IMR-90 (cell line): ENCODE measurements around the gene ZFPL1. TPM values are rescaled to one million over a fixed set of nuclear protein-coding genes. Genes with fewer than 3 reads are reported as not detected.

ENCODE experiments used
- ATAC-seq: fragments of 200-7000 bp; cut with Tn5 transposase; 2 replicates; pipeline ENCODE4 v1.9.1; 2020; ENCODE audit warnings: low read depth, mild to moderate bottlenecking, moderate library complexity
- BruUV-seq: library from RNA; stranded (reverse); fragments of 400-500 nt; replicated peaks from 2 replicates; lab custom pipeline; 2021; lab: Mats Ljungman, UMichigan
- CTCF ChIA-PET: fragments of 300-600 bp; formaldehyde crosslinking; extraction: SDS; loops from one replicate; lab custom pipeline; 2021; ENCODE audit warnings: antibody characterized with exemption; lab: Yijun Ruan, JAX
- POLR2A ChIA-PET: fragments of 300-600 bp; sonication (Branson Sonifier 250); formaldehyde crosslinking; loops from one replicate; lab custom pipeline; 2022; ENCODE audit warnings: antibody characterized with exemption; ENCODE audit not compliant: unreplicated experiment; lab: Charles Lee
- DNase-seq: peaks from one replicate; pipeline ENCODE4 v3.0.0; 2013
- H2AFZ ChIP-seq: replicated peaks from 2 replicates; pipeline ENCODE3; 2013; ENCODE audit warnings: low read length, mild to moderate bottlenecking; ENCODE audit not compliant: poor library complexity
- H2AK5ac ChIP-seq: 2 replicates; pipeline ENCODE4 v1.6.1; 2013; ENCODE audit warnings: low read depth, low read length, inconsistent platforms
- H2AK9ac ChIP-seq: replicated peaks from 2 replicates; pipeline ENCODE3; 2013; ENCODE audit warnings: mild to moderate bottlenecking, low read depth, low read length, moderate library complexity; ENCODE audit not compliant: poor library complexity
- H2BK120ac ChIP-seq: 2 replicates; pipeline ENCODE4 v1.6.1; 2013; ENCODE audit warnings: low read depth, low read length, inconsistent platforms
- H2BK15ac ChIP-seq: 3 replicates; pipeline ENCODE4 v1.6.1; 2013; ENCODE audit warnings: low read depth, low read length, inconsistent platforms
- H2BK20ac ChIP-seq: 2 replicates; pipeline ENCODE4 v1.6.1; 2013; ENCODE audit warnings: low read depth, mild to moderate bottlenecking, inconsistent platforms, low read length, moderate library complexity
- H2BK5ac ChIP-seq: 2 replicates; pipeline ENCODE4 v1.6.1; 2013; ENCODE audit warnings: mild to moderate bottlenecking, low read depth, low read length, inconsistent platforms; ENCODE audit not compliant: poor library complexity, severe bottlenecking
- H3K14ac ChIP-seq: replicated peaks from 2 replicates; pipeline ENCODE4 v1.6.1; 2013; ENCODE audit warnings: low read depth, low read length, inconsistent platforms
- H3K18ac ChIP-seq: 2 replicates; pipeline ENCODE4 v1.6.1; 2013; ENCODE audit warnings: low read depth, low read length, control low read depth
- H3K23ac ChIP-seq: 2 replicates; pipeline ENCODE4 v1.6.1; 2013; ENCODE audit warnings: low read depth, low read length, inconsistent platforms
- H3K27ac ChIP-seq: 2 replicates; pipeline ENCODE4 v1.5.1; 2013; ENCODE audit warnings: mild to moderate bottlenecking, control low read depth, low read length; ENCODE audit not compliant: insufficient read depth
- H3K27me3 ChIP-seq: 2 replicates; pipeline ENCODE4 v1.6.1; 2013; ENCODE audit warnings: low read length; ENCODE audit not compliant: control insufficient read depth, insufficient read depth
- H3K36me3 ChIP-seq: 2 replicates; pipeline ENCODE4 v1.6.1; 2013; ENCODE audit warnings: low read length, mixed read lengths; ENCODE audit not compliant: control insufficient read depth, insufficient read depth
- H3K4ac ChIP-seq: 2 replicates; pipeline ENCODE4 v1.6.1; 2013; ENCODE audit warnings: low read depth, low read length, inconsistent platforms
- H3K4me1 ChIP-seq: 2 replicates; pipeline ENCODE4 v1.6.1; 2013; ENCODE audit warnings: low read length, mixed read lengths; ENCODE audit not compliant: control insufficient read depth, insufficient read depth
- H3K4me2 ChIP-seq: 2 replicates; pipeline ENCODE4 v1.6.1; 2013; ENCODE audit warnings: low read depth, mild to moderate bottlenecking, control low read depth, low read length, moderate library complexity
- H3K4me3 ChIP-seq: 2 replicates; pipeline ENCODE4 v1.5.1; 2013; ENCODE audit warnings: low read depth, mild to moderate bottlenecking, control low read depth, low read length, moderate library complexity; ENCODE audit not compliant: insufficient read depth
- H3K56ac ChIP-seq: 2 replicates; pipeline ENCODE4 v1.6.1; 2013; ENCODE audit warnings: low read length, inconsistent platforms; ENCODE audit not compliant: insufficient read depth; ENCODE audit errors: extremely low read depth
- H3K79me1 ChIP-seq, 2 experiments: 2 replicates each; pipeline ENCODE4 v1.6.1; 2013; ENCODE audit warnings: low read length in 2 of 2, inconsistent platforms in 1 of 2, low read depth in 1 of 2
- H3K9ac ChIP-seq: 2 replicates; pipeline ENCODE4 v1.6.1; 2013; ENCODE audit warnings: low read depth, low read length, control low read depth
- H3K9me1 ChIP-seq: 2 replicates; pipeline ENCODE4 v1.6.1; 2013; ENCODE audit warnings: low read length, inconsistent platforms; ENCODE audit not compliant: insufficient read depth
- H3K9me3 ChIP-seq: 2 replicates; pipeline ENCODE4 v1.6.1; 2013; ENCODE audit warnings: low read length; ENCODE audit not compliant: control insufficient read depth, insufficient read depth
- H4K20me1 ChIP-seq: 2 replicates; pipeline ENCODE4 v1.6.1; 2013; ENCODE audit warnings: low read length, inconsistent platforms; ENCODE audit not compliant: insufficient read depth
- H4K5ac ChIP-seq: 2 replicates; pipeline ENCODE4 v1.6.1; 2013; ENCODE audit warnings: mild to moderate bottlenecking, low read depth, low read length, control low read depth
- H4K8ac ChIP-seq, 2 experiments: 2 replicates each; pipeline ENCODE4 v1.6.1; 2013; ENCODE audit warnings: low read depth in 2 of 2, low read length in 2 of 2, control low read depth in 1 of 2, inconsistent platforms in 1 of 2
- H4K91ac ChIP-seq: 2 replicates; pipeline ENCODE4 v1.6.1; 2013; ENCODE audit warnings: low read depth, low read length, inconsistent platforms; ENCODE audit not compliant: insufficient read depth
- BHLHE40 ChIP-seq: fragments of 150-350 bp; IDR thresholded peaks from 2 replicates; pipeline ENCODE4 v1.6.1; 2016; ENCODE audit warnings: mild to moderate bottlenecking, low read depth, low read length
- CEBPB ChIP-seq: IDR thresholded peaks from 2 replicates; pipeline ENCODE4 v1.6.1; 2012; ENCODE audit warnings: low read depth, low read length, improper control_type of control experiment
- MAFK ChIP-seq: IDR thresholded peaks from 2 replicates; pipeline ENCODE4 v1.6.1; 2012; ENCODE audit warnings: low read depth, low read length, improper control_type of control experiment
- MAZ ChIP-seq: IDR thresholded peaks from 2 replicates; pipeline ENCODE4 v1.6.1; 2012; ENCODE audit warnings: low read depth, mild to moderate bottlenecking, low read length, improper control_type of control experiment, moderate library complexity, borderline replicate concordance
- MXI1 ChIP-seq: IDR thresholded peaks from 2 replicates; pipeline ENCODE4 v1.6.1; 2012; ENCODE audit warnings: low read depth, mild to moderate bottlenecking, low read length, moderate library complexity, borderline replicate concordance
- POLR2A ChIP-seq: IDR thresholded peaks from 2 replicates; pipeline ENCODE4 v1.6.1; 2012; ENCODE audit warnings: mild to moderate bottlenecking, low read depth, low read length
- RAD21 ChIP-seq: IDR thresholded peaks from 2 replicates; pipeline ENCODE4 v1.6.1; 2012; ENCODE audit warnings: low read length, improper control_type of control experiment
- RCOR1 ChIP-seq: IDR thresholded peaks from 2 replicates; pipeline ENCODE4 v1.6.1; 2012; ENCODE audit warnings: mild to moderate bottlenecking, low read length, improper control_type of control experiment; ENCODE audit not compliant: insufficient replicate concordance
- RFX5 ChIP-seq: IDR thresholded peaks from 2 replicates; pipeline ENCODE4 v1.8.0; 2012; ENCODE audit warnings: low read depth, mild to moderate bottlenecking, low read length, moderate library complexity
- WGBS, 2 experiments: methylation state at CpG; one replicate each; pipeline versions ENCODE4 v1.1.5 to v1.1.7; 2013; ENCODE audit warnings: missing lambda C conversion rate in 2 of 2; ENCODE audit not compliant: insufficient read length in 1 of 2; ENCODE audit errors: extremely low coverage in 2 of 2; 5-methylcytosine and 5-hydroxymethylcytosine counted together
- dilution Hi-C: fragments of 300-500 bp; cut with HindIII; formaldehyde crosslinking; loops from one replicate; pipeline ENCODE4 v1.14.3; 2018; ENCODE audit warnings: low sequenced_read_pairs; ENCODE audit not compliant: unreplicated experiment
- in situ Hi-C: fragments of 300-500 bp; cut with MboI; formaldehyde crosslinking; loops from 3 replicates; pipeline ENCODE4 v1.14.3; 2019; ENCODE audit warnings: low sequenced_read_pairs, inconsistent platforms, mixed read lengths
- intact Hi-C: fragments of 100-400 bp; cut with micrococcal nuclease; formaldehyde crosslinking; loops from 2 replicates; pipeline ENCODE4 v1.10.0; 2022
- polyA plus RNA-seq, 3 experiments: library from polyadenylated mRNA; depleted of rRNA; stranded (reverse); fragments of >200 nt; gene quantifications; 2 replicates each; pipeline ENCODE4 v1.2.3, GENCODE V29; 2012; ENCODE audit warnings: low replicate concordance in 1 of 3
- total RNA-seq: library from RNA; depleted of rRNA; stranded (reverse); fragments of >200 nt; gene quantifications from 2 replicates; pipeline ENCODE4 v1.2.3, GENCODE V29; 2012
- TF ChIP-seq, protein P1 (sequence below): conservative IDR thresholded peaks from 2 replicates; pipeline ENCODE4 v1.5.1; 2012; ENCODE audit warnings: mild to moderate bottlenecking, low read depth, low read length, improper control_type of control experiment
- TF ChIP-seq, protein P2 (sequence below): fragments of 150-350 bp; IDR thresholded peaks from 2 replicates; pipeline ENCODE4 v1.6.1; 2017; ENCODE audit warnings: mild to moderate bottlenecking, antibody characterized with exemption, low read length, low read depth
- TF ChIP-seq, protein P3 (sequence below): fragments of 150-350 bp; IDR thresholded peaks from 2 replicates; pipeline ENCODE4 v1.6.1; 2016; ENCODE audit warnings: low read depth, mild to moderate bottlenecking, low read length, moderate library complexity, borderline replicate concordance

The ZFPL1 gene
- total and polyA plus RNA-seq, 2 of the 4 experiments (the other 2 are of a cell fraction): 24.0 to 67.5 TPM

DNA sequence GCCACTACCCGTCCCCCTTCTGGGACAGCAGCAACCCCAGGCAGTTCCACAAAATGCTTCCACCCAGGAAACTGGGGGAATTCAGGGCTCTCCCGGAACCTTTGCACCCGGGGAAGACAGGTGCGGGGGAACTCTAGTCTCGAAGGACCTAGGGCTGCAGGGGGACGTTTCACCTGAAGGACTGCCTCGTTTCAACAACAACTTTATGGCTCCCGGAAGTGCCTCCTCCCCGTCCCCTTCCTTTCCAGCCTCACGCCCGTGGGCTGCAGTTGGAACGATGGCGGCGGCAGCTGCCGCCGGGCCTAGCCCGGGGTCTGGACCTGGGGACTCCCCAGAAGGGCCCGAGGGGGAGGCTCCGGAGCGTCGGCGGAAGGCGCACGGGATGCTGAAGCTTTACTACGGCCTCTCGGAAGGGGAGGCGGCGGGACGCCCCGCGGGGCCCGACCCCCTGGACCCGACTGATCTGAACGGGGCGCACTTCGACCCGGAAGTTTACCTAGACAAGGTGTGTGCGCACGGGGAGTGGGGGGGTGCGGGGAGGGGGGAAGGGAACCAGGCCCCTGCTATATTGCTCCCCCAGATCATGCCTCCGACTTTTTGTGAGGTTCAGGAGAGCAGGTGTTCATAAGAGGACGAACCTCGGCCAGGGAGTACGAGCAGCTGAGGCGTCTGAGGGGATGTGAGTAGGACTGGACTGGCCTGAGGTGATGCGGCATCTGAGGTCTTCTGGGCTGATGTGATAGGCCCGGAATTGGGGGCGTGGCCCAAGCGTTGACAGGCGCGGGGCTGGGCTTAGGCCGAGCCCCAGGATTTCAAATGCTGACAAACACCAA, 12.2 kb downstream of the ZFPL1 start, which contains the start of gene VPS51:
TSS of gene VPS51 (plus strand) at position 241 of the 833 bp plus-strand sequence. CDS start at position 278, 37 bp downstream.
- peak within 1 kb of the TSS; percentile 97 for H2AFZ ChIP-seq
- dilution Hi-C loops: no loop called here
- no peaks in the 10 kb centered on the region for H3K4me1 ChIP-seq
- H2AK9ac ChIP-seq: peak within 1 kb of the TSS; percentile 95
- no peak within 1 kb of the TSS for H2BK15ac ChIP-seq
- intact Hi-C loops: loop anchor here (1.0 to 5.0 kb wide), 2 partner anchors 12 to 179 kb away; partner anchors contain the start of genes ATG2A, CDCA5 and ZFPL1
- WGBS, 2 experiments: 0% methylated on average over 19 of the region's 52 CpGs; no CpG with 5 or more reads in 1 of the 2 experiments
- no peak within 1 kb of the TSS for H3K23ac ChIP-seq
- peak within 1 kb of the TSS; percentile 58; the same call in 1 of the 2 replicates for H3K14ac ChIP-seq
- H3K27me3 ChIP-seq: no peaks in the 10 kb centered on the region
- no peaks in the 10 kb centered on the region for H4K20me1 ChIP-seq
- DNase-seq (peak; percentile 90), ATAC-seq (peak; percentile 99)
- H4K91ac ChIP-seq: peak within 1 kb of the TSS; percentile 59
- no peak within 1 kb of the TSS for H3K56ac ChIP-seq
- H3K4ac ChIP-seq: peak within 1 kb of the TSS; percentile 77
- BruUV-seq: TSS peak; percentile 9
- no peaks in the 10 kb centered on the region for H3K9me3 ChIP-seq
- peak within 1 kb of the TSS; percentile 10; the same call in 1 of the 2 replicates for H2BK20ac ChIP-seq
- ChIA-PET POLR2A (interaction anchor here (0.8 kb wide), 1 partner anchor 11 kb away, joined by 4 read pairs; no protein-coding TSS in a partner anchor), CTCF (interaction anchor here (3.9 kb wide), 1 partner anchor 15 kb away, joined by 15 read pairs; the partner anchor contains the start of gene TM7SF2)
- H3K79me1 ChIP-seq: peaks cover 10 to 25% of the 10 kb centered on the region in 2 experiments
- 0 out of 2 replicates have a peak, but pooled peaks cover 2% of the 10 kb centered on the region for H3K36me3 ChIP-seq
- H3K18ac ChIP-seq: no peak within 1 kb of the TSS
- H2BK120ac ChIP-seq: no peak within 1 kb of the TSS
- peak within 1 kb of the TSS; percentile 39 for H3K4me2 ChIP-seq
- peaks cover 4% of the 10 kb centered on the region; the same call in 1 of the 2 replicates for H3K9me1 ChIP-seq
- H2BK5ac ChIP-seq: no peak within 1 kb of the TSS
- peak within 1 kb of the TSS; percentile 53 for H3K9ac ChIP-seq
- peak within 1 kb of the TSS; percentile 80 for H2AK5ac ChIP-seq
- peak within 1 kb of the TSS; percentile 89 for H4K5ac ChIP-seq
- in situ Hi-C loops: no loop called here
- peak within 1 kb of the TSS; percentile 41 for H3K4me3 ChIP-seq
- peak within 1 kb of the TSS; percentile 99 to 100 for H4K8ac ChIP-seq
- peak within 1 kb of the TSS; percentile 15 for H3K27ac ChIP-seq
- TF ChIP-seq MXI1: peak; percentile 70; the same call in 1 of the 2 replicates
- no peak for TF ChIP-seq CEBPB
- TF ChIP-seq MAZ: peak; percentile 94
- TF ChIP-seq, protein P1, sequence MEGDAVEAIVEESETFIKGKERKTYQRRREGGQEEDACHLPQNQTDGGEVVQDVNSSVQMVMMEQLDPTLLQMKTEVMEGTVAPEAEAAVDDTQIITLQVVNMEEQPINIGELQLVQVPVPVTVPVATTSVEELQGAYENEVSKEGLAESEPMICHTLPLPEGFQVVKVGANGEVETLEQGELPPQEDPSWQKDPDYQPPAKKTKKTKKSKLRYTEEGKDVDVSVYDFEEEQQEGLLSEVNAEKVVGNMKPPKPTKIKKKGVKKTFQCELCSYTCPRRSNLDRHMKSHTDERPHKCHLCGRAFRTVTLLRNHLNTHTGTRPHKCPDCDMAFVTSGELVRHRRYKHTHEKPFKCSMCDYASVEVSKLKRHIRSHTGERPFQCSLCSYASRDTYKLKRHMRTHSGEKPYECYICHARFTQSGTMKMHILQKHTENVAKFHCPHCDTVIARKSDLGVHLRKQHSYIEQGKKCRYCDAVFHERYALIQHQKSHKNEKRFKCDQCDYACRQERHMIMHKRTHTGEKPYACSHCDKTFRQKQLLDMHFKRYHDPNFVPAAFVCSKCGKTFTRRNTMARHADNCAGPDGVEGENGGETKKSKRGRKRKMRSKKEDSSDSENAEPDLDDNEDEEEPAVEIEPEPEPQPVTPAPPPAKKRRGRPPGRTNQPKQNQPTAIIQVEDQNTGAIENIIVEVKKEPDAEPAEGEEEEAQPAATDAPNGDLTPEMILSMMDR: no peak
- TF ChIP-seq MAFK: no peak
- TF ChIP-seq, protein P2, sequence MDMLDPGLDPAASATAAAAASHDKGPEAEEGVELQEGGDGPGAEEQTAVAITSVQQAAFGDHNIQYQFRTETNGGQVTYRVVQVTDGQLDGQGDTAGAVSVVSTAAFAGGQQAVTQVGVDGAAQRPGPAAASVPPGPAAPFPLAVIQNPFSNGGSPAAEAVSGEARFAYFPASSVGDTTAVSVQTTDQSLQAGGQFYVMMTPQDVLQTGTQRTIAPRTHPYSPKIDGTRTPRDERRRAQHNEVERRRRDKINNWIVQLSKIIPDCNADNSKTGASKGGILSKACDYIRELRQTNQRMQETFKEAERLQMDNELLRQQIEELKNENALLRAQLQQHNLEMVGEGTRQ: peak; percentile 39; the same call in 1 of the 2 replicates
- TF ChIP-seq, protein P3, sequence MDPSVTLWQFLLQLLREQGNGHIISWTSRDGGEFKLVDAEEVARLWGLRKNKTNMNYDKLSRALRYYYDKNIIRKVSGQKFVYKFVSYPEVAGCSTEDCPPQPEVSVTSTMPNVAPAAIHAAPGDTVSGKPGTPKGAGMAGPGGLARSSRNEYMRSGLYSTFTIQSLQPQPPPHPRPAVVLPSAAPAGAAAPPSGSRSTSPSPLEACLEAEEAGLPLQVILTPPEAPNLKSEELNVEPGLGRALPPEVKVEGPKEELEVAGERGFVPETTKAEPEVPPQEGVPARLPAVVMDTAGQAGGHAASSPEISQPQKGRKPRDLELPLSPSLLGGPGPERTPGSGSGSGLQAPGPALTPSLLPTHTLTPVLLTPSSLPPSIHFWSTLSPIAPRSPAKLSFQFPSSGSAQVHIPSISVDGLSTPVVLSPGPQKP: 0 out of 2 replicates have a peak, but pooled peaks have one; percentile 65
- no peak for TF ChIP-seq RAD21
- no peak for TF ChIP-seq RFX5
- peak; percentile 64 for TF ChIP-seq BHLHE40
- TF ChIP-seq RCOR1: no peak
- peak; percentile 97 for TF ChIP-seq POLR2A
